HG03139 (cell line): ENCODE data around the gene SLC34A1.

Experiments
- ATAC-seq: cut with Tn5 transposase; IDR thresholded peaks from one replicate; pipeline ENCODE4 v1.9.1; 2021; ENCODE audit not compliant: unreplicated experiment

Gene SLC34A1

DNA sequence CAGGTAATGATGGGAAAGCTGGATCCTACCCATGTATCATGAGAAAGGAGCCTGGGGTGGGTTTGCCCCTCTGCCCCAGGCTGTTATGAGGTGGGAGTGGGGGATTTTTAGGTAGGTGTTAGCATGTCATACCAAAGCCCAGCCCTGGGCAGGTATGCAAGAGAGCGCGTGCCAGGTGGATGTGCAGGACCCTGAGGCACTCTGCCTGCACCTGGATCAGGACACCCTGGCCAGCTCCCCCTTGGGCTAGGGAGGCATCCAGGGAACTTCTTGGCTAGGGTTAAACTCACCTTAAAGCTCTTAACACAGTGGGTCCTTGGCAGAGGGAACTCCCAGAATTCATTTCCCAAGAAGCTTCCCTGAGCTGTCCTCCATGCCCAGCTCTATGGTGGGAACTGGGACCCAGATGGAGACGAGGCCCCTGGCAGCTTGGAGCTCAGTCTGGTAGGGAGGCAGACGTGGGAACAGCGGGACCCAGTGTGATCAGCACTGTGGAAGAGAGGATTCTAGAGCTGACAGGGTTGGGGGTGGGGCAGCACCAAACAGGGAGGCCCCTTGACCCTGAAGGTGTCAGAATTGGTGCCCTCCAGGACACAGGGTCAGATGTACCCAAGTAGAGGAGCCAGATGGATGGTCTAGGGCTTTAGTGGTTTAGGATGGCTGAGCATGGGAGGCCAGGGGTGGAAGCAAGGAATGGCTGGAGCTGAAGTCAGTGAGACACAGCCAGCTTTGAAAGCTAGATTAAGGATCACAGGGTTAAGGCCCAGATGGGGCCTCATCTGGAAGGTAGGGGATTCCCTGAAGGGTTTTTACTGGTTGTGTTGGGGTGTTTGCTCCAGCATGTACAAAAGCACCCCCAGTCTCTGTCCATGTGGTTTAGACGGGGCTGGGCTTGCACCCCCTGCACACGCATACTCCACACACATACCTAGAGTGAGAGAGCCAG lies 60.1 kb downstream of the SLC34A1 start:
- no peak for ATAC-seq

DNA sequence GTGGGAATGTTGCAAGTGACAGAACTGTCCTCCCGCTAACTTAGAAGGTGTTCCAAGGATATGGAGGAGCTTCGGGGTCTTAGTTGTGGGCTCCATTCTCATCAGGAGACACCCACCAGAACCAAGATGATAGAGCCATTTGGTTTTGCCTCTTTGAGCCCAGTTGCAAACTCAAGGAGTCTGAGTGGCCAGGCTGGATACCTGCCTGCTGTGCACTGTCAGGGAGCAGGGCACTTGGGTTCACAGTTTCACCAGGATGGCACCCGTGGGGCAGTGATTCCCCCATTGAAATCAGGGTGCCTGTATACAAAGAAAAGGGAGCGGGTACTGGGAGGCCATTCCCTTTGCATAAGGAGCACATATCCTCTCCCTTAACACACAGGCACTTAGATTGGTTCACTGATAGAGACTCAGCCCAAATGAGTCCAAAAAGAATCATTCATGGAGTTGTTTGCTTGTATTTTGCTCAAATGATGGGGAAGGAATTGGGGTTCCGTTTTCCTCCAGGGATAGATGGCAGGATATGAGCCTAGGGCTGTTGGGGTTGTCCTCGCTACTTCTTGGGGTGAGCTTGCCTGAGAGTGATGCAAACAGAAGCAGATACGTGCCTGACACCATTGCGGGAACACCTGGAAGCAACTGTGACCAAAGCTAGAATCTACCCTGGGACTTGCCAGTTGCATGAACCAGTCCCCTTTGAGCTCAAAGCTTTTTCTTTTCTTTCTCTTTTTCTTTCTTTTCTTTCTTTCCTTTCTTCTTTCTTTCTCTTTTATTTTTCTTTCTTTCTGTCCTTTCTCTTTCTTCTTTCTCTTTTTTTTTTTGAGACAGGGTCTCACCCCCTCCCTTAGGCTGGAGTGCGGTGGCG lies 61.0 kb downstream of the SLC34A1 start:
- ATAC-seq: no peak

DNA sequence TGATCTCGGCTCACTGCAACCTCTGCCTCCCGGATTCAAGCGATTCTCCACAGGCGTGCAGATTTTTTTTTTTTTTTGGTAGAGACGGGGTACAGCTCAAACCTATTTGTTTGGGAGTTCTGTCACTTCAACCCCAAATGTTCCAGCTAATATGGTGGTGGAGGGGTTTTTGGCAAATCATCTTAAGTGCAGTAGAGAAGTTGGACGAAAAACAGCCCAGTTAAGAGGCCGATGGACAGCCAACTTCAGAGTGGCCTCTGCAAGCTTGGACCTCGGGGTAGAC lies 61.6 kb downstream of the SLC34A1 start:
- no peak for ATAC-seq

DNA sequence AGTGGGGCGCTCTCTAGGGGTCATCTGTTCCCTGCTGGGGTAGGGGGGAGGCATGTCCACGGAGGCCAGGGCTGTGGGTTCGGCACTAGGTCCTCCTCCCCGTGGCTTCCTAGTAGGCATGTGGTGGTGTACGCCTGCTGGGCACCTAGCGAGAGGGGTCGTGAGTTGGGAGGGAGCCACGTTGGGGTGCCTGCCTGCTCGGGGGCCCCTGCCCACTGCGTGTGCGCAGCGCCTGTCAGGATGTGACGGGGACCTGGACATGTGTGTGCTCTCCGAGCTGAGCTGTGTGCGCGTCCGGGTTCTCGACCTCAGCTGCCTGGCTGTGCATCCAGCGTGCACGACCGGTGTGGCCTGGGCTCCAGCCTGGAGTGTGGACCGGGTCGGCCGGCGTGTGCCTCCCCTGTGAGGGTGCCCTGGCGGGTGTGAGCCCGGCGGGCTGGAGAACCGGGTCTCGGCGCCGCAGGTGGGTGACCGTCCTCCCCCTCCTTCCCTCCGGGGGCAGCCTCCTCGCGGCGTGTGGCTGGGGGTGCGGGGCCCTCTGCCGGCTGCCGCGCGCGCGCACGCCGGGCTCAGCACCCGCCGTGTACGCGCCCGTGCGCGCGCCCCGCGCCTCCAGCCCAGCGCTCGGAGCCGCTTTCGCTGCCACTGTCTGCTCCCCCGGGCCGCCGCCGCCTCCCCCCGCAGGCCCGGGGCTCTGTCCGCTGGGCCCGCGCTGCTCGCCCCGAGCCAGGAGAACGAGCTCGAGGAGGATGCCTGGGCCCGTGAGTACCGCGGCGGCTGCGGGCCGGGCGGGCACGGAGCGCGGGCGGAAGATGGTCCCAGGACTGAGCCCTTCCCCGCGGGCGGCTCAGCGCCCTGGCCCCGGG lies 62.2 kb downstream of the SLC34A1 start, which contains the start of gene PRR7:
Gene PRR7 (plus strand): TSS at position 615 of the 866 bp plus-strand sequence. CDS start 8,254 bp downstream, outside the sequence.
- peak; percentile 44 for ATAC-seq

DNA sequence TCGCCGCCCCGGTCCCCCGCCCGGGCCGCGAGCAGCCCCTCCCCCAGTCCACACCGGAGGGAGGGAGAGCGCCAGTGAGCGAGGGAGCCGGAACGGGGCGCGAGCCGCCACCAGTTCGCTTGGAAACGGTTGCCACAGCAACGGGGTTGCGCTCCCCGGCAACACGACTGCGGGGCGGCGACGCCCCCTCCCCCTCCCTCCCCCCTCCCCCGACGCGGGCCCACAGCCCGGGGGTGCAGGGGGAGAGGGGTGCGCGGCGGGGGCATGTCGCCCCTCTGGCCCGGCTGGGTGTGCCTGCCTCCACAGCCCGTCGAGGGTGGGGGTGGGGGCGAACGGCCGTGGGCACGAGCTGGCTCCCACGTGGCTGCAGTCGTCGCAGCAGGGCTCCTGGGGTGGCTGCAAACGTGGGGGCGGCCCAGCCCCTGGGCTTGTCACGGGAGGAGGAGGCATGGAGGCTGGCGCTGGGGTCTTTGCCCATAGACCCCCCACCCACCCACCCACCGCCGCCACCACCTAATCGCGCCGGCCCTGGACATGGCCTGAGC lies 62.9 kb downstream of the SLC34A1 start:
- peak; percentile 38 for ATAC-seq

DNA sequence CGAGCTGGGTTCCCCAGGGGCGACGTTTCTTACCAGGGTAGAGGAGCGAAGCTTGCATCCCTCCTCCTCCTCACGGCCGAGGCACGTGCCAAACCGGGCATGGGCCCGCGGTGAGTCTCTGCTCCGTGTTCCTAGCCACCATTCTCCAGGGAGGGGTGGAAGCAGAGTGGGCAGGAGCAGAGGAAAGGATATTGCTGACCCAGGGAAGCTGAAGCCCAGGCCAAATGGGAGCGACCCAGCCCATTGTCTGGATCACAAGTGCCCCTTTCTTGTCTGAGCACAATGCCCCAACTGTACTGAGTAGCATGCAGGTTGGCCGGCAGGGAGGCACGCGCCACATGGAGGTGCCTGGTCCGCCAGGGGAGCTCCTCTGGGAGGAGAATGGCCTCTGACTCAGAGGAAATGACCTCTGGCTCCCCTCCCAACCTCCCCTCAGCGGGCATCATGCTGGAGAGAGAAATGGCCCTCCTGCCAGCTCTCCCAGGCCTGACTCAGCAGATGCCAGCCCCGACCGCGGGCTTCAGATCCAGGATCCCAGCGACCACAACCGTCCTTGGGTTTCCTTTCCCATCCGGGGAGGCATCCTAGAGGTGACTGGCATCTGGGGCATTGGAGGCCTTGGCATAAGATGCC lies 63.5 kb downstream of the SLC34A1 start:
- ATAC-seq: no peak
